GM12874 (cell line): ENCODE measurements around the gene RNF128.

Experiments used
- TF ChIP-seq, protein P1 (sequence below): IDR thresholded peaks from 2 replicates; pipeline ENCODE4 v1.5.1; 2011; ENCODE audit warnings: low read depth, mild to moderate bottlenecking, control low read depth, low read length, moderate library complexity; ENCODE audit not compliant: insufficient read depth

RNF128 gene, protein sequence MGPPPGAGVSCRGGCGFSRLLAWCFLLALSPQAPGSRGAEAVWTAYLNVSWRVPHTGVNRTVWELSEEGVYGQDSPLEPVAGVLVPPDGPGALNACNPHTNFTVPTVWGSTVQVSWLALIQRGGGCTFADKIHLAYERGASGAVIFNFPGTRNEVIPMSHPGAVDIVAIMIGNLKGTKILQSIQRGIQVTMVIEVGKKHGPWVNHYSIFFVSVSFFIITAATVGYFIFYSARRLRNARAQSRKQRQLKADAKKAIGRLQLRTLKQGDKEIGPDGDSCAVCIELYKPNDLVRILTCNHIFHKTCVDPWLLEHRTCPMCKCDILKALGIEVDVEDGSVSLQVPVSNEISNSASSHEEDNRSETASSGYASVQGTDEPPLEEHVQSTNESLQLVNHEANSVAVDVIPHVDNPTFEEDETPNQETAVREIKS

DNA sequence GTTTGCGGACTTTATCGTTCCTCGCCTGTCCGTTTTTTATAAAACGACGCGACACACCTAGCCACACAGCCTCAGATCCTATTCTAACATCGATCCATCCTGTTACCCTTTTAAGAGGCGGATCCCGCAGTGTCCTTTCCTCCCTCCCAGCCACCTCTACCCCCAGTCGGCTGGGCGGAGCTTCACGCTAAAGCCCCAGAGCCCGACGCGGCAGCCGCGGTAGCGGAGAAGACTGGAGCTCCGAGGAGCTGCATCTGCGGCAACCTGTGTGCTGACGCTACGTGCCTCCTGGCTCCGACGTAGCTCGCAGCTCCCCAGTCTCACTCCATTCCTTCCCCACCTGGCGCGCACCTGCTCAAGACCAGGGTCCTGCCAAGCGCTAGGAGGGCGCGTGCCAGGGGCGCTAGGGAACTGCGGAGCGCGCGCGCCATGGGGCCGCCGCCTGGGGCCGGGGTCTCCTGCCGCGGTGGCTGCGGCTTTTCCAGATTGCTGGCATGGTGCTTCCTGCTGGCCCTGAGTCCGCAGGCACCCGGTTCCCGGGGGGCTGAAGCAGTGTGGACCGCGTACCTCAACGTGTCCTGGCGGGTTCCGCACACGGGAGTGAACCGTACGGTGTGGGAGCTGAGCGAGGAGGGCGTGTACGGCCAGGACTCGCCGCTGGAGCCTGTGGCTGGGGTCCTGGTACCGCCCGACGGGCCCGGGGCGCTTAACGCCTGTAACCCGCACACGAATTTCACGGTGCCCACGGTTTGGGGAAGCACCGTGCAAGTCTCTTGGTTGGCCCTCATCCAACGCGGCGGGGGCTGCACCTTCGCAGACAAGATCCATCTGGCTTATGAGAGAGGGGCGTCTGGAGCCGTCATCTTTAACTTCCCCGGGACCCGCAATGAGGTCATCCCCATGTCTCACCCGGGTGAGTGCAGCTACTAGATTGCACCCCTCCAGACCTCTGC lies at the start of gene RNF128:
TSS of gene RNF128 (plus strand) at position 217 of the 953 bp plus-strand sequence. CDS start at position 430, 213 bp downstream.
- TF ChIP-seq, protein P1, sequence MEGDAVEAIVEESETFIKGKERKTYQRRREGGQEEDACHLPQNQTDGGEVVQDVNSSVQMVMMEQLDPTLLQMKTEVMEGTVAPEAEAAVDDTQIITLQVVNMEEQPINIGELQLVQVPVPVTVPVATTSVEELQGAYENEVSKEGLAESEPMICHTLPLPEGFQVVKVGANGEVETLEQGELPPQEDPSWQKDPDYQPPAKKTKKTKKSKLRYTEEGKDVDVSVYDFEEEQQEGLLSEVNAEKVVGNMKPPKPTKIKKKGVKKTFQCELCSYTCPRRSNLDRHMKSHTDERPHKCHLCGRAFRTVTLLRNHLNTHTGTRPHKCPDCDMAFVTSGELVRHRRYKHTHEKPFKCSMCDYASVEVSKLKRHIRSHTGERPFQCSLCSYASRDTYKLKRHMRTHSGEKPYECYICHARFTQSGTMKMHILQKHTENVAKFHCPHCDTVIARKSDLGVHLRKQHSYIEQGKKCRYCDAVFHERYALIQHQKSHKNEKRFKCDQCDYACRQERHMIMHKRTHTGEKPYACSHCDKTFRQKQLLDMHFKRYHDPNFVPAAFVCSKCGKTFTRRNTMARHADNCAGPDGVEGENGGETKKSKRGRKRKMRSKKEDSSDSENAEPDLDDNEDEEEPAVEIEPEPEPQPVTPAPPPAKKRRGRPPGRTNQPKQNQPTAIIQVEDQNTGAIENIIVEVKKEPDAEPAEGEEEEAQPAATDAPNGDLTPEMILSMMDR: no peak

DNA sequence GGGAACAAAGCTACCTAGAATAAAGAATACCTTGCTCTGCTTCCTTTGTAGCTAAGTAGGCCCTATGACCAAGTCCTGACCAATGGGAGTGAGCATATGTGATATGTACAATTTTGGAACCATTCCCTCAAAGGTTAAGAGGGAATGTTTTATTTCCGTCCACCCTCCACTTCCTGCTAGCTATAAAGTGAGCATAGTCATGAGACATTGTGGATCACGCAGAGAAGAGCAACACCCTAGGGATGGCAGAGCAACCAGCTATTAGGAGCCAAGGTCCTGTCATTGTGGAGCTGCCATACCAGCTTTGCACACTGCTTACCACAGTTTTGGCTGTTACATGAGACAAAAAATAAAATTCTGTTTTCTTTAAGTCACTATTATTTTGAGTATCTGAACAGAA lies 45.8 kb upstream of the RNF128 start:
- TF ChIP-seq, protein P1: no peak

DNA sequence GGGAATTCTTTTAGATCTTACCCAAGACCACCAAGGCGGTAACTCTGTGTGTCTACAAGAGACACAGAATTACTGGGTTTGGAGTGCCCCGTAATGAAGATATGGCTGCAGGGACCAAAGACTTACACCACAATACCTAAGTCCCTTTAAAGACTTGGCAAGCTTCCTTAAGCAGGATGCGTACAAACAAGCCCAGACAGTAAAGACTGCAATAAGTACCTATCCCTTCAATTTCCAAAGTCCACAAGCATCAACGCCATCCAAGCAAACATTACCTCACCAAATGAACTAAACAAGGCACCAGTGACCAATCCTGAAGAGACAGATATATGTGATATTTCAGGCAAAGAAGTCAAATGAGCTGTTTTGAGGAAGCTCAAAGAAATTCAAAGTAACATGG lies 42.3 kb upstream of the RNF128 start:
- TF ChIP-seq, protein P1: no peak

DNA sequence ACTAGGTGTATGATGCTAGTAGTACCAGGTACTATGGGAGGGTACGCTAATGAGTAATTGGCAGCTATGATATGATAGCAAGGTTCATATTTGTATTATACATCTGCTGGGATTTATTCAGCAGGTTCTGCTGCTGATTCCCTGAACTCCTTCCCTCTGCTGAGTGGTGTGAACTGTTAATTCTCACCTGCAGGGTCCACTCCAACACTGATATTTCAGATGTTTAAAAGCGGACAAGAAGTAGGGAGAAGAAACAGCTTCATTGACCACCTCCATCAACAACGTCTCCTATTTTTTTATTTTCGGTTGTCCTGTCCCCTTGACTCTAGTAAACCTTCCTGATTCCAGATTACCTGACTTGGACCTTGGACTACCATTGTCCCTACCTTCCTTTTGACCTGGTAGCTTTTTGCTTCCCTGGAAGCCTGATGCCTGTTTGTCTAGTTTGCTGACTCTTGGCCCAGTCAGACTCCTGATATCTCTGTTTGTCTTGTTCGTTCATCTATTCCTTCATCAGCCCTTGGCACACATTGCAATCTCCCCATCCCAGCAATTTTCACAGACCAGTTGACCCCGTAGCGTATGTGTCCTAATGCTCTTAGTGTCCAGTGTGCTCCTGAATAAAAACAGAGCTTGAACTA lies 34.0 kb upstream of the RNF128 start:
- TF ChIP-seq, protein P1: no peak

DNA sequence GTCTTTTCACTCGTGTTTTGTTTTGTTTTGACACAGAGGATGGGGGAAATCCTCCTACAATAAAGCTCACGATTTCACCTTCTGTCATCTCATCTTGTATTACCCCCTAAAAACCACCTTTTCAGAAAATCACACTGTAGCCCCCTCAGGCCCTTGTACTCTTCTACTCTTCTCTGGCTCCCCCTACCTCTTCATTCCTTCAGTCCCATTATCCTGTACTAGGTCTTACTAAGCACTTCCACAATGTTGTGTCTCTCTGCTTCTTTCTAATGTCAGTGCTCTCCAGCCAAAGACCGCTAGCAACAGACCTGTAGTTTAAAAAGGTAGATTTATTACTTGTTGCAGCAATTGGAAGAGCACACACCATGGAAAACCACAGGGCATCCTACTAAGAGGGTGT lies 30.0 kb upstream of the RNF128 start:
- TF ChIP-seq, protein P1: no peak

DNA sequence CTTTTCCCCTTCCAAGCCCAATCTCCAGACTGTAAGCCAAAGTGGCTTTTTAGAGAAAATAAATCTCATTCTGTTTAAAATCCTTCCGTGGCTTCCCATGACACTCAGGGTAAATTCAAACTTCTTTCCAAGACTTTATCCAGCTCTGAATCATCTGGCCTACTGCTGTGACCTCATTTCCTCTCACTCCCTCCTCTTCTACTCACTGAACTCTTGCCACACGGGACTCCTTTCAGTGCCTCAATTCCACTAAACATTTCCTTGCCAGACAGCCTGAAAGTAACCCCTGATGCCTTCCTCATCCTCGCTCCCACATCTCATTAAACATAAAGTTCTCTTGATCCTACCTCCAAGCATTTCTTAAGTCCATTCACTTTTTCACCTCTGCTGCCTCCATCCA lies 27.8 kb upstream of the RNF128 start:
- TF ChIP-seq, protein P1: no peak

DNA sequence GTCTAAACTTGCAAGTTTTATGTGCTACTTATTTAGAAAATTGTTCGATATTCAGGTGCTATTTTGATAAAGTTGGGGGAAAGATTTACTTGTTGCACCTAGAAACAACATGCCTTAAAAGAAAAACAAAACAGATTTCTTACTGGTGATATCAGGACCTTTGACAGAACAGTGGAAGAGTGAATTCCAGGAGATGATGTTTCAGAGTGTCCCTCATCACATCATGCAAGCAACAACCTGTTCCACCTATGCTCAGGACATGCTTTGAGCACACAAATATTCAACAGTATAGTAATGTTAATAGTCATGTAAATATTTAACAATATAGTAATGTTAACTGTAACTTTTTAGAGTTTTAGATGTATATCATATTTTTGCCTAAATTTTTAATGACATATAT lies 23.9 kb upstream of the RNF128 start:
- TF ChIP-seq, protein P1: no peak
